Mucosa of gallbladder (tissue), 1 donor: ENCODE measurements around the gene HSF2BP. TPM values are rescaled to one million over a fixed set of nuclear protein-coding genes. Genes with fewer than 3 reads are reported as not detected.
"Not testable (repeated sequence)": the region's sequence is repeated elsewhere in the genome, so short reads cannot be mapped to it uniquely, and the experiment has no call there.

Source experiments
- DNase-seq: peaks from one replicate; pipeline ENCODE4 v3.0.0-alpha.2; 2020; ENCODE audit warnings: low spot score
- total RNA-seq: library from RNA; stranded (reverse); gene quantifications from one replicate; pipeline ENCODE4 v1.2.1, GENCODE V29; 2021
- donor health status: DM: no; HTN: no; CAD: no.

Gene HSF2BP
- total RNA-seq, 1 donor from 2014 or later, result 0.26 TPM

- DNase-seq, result no peak
These were observed 39.9 kb downstream of the HSF2BP start for GRCh38 chr21:43619344-43619743.

- DNase-seq, result no peak
These were observed 40.3 kb downstream of the HSF2BP start for GRCh38 chr21:43618940-43619339.

GRCh38 chr21:43616861-43617260, 42.4 kb downstream of the HSF2BP start:
- DNase-seq, result not testable (repeated sequence)

GRCh38 chr21:43614839-43615238, 44.4 kb downstream of the HSF2BP start:
- DNase-seq, result no peak

GRCh38 chr21:43613755-43614638, 45.3 kb downstream of the HSF2BP start:
- no peak for DNase-seq

GRCh38 chr21:43611598-43612369, 47.5 kb downstream of the HSF2BP start:
- DNase-seq, result peak; percentile 70

GRCh38 chr21:43609501-43610340, 49.6 kb downstream of the HSF2BP start:
- DNase-seq, result peak; percentile 53

GRCh38 chr21:43608664-43609063, 50.6 kb downstream of the HSF2BP start:
- DNase-seq, result no peak

- DNase-seq, result no peak
These were observed 51.1 kb downstream of the HSF2BP start for GRCh38 chr21:43608225-43608624.

GRCh38 chr21:43605320-43606215, 53.7 kb downstream of the HSF2BP start:
- no peak for DNase-seq

- DNase-seq, result no peak
These were observed 54.6 kb downstream of the HSF2BP start for GRCh38 chr21:43604505-43605204.

- no peak for DNase-seq
These were observed 55.4 kb downstream of the HSF2BP start for GRCh38 chr21:43603641-43604504.

GRCh38 chr21:43603233-43603626, 56.1 kb downstream of the HSF2BP start:
- DNase-seq, result no peak

GRCh38 chr21:43602266-43603232, 56.7 kb downstream of the HSF2BP start:
- no peak for DNase-seq

- no peak for DNase-seq
These were observed 58.5 kb downstream of the HSF2BP start for GRCh38 chr21:43600642-43601402.

GRCh38 chr21:43599728-43600127, 59.6 kb downstream of the HSF2BP start:
- no peak for DNase-seq

GRCh38 chr21:43598416-43599120, 60.7 kb downstream of the HSF2BP start:
- no peak for DNase-seq
